ENCODE data around the gene WNT9B.
"Not testable (repeated sequence)": the region's sequence is repeated elsewhere in the genome, so short reads cannot be mapped to it uniquely, and the experiment has no call there.

WNT9B gene

GRCh38 chr17:46916623-46917022 is 65.2 kb downstream of the WNT9B start:
- DNase-seq, result no peak

DNA sequence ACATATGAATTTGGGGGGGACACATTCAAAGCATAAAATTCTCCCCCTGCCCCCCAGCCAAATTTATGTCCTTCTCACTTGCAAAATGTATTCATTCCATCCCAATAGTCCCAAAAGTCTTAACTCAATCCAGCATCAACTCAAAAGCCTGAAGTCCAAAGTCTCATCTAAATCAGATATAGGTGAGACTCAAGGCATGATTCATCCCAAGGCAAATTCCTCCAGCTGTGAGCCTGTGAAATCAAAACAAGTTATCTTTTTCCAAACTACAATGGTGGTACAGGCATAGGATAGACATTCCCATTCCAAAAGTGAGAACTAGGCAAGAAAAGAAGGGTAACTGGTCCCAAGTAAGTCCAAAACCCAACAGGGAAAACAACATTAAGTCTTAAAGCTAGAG is 65.7 kb downstream of the WNT9B start:
- DNase-seq, result no peak

DNA sequence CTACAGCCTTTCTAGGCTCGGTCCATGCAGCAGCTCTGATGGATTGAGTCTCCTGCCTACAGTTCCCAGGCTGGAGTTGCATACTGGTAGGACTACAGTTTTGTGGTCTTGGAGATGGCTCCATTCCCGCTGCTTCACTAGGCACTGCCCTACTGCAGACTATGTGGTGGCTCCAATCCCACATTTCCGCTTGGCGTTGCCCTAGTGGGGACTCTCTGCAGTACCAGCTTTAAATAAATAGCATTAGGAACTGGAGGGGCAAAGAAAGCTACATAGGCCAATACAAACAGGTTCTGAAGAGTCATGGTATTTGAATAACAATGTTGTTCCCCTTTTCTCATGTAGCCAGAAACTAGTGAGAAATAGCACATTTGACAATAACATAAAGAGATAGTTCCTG is 66.1 kb downstream of the WNT9B start:
- DNase-seq, result no peak

DNA sequence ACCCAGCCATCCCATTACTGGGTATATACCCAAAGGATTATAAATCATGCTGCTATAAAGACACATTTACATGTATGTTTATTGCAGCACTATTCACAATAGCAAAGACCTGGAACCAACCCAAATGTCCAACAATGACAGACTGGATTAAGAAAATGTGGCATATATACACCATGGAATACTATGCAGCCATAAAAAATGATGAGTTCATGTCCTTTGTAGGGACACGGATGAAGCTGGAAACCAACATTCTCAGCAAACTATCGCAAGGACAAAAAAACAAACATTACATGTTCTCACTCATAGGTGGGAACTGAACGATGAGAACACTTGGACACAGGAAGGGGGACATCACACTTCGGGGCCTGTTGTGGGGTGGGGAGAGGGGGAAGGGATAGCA is 70.6 kb downstream of the WNT9B start:
- DNase-seq, result not testable (repeated sequence)

GRCh38 chr17:46922487-46922803 is 71.1 kb downstream of the WNT9B start:
- no peak for DNase-seq

DNA sequence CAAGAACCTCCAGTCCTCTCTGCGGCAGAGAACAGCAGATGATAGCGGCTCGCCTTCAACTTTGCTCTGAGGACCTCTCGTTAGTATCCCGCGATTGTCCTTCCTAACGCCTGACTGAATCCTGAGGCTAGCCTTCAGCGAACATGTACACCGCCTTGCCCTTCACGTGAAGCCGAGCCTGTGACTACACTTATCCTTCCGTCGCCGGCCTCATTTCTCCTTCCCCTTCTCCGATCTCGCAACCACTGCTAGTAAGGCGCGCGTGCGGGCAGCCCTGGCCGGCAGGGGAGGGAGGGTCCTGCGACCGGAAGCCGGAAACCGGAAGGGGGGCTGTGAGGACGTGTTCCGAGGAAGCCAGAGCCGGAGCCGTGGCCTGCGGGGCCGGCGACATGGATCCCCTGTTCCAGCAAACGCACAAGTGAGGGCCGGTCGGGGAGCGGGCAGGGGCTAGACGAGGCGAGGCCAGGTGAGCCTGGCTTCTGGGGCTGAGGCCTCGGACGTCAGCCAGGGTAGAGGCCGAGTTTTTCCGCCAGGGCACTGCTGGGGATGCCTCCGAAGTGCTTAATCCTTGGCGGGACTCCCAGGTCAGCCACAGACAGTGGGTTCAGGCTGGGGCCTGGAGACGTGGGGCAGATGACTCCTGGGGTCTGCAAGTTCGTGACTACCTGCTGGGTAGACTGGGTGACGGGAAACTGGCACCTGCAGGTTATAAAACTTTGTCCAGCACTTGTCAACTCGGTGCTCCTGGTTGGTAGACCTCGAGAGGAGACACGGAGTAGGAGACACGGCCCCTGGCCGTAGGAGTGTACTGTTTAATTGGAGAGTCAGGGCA is 71.6 kb downstream of the WNT9B start, which contains the start of gene GOSR2:
TSS of gene GOSR2 (plus strand) at position 357 of the 832 bp plus-strand sequence. CDS start at position 390, 33 bp downstream.
- peak; percentile 77 for DNase-seq

DNA sequence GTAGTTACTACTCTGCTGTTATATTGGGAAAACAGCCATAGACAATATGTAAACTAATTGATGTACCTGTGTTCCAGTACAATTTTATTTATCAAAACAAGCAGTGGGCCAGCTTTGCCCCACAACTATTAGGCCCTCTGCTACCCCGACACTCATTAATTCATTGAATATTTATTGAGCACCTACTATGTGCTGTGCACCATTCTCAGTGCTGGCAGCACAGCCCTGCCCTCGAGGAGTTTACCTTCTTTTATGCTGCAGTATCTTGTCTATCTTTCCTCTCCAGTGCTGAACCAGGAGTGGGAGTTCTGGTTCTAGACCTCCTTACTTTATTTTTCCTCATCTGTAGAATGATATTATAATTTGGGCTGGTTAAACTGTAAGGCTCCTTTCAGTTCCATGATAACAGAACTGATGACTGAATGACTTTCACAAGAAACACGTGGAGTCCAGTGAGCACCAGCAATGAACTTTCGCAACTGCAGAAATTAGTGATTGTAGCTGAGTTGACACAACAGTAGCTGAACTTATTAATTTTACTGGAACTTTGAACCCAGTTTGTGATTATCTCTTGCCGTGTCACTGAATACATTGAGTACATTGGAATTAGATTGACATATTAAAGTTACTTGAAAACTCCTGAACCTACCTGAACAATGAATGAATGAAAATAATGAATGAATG is 73.9 kb downstream of the WNT9B start:
- DNase-seq, result no peak

- no peak for DNase-seq
These were observed 77.3 kb downstream of the WNT9B start for GRCh38 chr17:46928467-46929261.

- no peak for DNase-seq
These were observed 78.0 kb downstream of the WNT9B start for GRCh38 chr17:46929413-46929812.

DNA sequence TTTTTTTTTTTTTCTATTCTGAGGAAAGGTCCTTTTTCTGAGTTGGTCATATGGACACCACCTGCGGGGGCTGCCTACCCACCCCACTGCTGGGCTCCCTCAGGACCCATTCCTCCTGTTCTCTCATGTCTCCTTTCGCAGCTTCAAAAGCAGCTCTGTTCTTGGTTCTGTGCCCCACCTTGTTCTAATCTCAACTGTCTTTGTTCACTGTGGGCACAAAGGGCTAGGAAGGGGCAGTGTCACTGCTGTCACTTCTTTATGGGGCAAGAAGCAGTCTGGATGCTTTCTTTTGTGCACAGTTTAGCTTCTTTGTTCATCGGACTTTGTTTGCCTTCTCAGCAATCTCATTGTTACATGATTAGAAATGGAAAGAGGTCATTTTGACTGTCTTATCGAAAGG is 78.7 kb downstream of the WNT9B start:
- DNase-seq, result no peak

- no peak for DNase-seq
These were observed 80.2 kb downstream of the WNT9B start for GRCh38 chr17:46931596-46931995.

DNA sequence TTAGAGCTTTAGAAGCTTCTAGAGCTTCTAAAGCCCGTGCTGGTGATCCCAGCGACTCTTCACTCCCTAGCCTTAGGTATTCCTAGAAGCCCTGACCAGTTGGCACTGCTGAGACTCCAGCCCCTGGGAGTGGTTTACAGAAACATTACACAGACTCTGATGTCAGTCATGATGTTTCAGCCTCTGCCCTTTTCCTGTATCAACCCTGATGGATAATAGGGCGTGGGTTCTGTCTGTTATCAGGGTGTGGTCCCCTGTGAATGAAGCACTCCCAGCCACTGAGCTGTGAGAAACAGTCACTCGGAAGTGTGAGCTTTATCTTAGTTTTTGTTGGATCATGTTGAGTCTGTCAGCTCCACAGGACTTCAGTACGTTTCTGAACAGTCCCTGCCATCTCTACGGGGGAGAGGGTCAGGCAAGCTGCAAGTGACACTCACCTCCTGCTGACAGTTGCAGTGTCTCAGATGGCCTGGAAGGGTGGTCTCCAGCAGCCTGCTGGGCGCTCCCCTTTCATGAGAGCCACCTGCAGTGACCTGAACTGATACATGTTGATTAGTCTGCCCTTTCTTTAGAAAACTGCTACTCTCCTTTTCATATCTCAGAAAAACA is 84.4 kb downstream of the WNT9B start:
- DNase-seq, result no peak
